ENCODE data around the gene SCAF8.

DNA sequence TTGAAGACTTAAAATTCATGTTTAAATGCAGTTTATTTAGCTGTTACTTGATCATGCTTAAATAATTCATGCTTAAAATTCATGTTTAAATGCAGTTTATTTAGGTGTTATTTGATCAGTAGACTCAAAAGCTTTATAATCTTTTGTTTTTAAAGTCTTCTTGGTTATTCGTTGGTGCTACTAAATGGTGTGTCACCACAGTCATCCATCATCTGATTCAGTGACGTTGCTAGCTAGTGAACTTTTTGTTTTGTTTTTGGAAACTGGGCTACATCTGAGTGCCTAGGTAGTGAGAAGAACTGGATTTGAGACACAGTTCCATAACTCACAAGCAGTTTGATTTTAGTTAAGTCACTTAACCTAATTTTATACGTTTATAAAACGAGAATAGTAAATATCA, 20.9 kb downstream of the SCAF8 start:
- TF ChIP-seq, protein P1, sequence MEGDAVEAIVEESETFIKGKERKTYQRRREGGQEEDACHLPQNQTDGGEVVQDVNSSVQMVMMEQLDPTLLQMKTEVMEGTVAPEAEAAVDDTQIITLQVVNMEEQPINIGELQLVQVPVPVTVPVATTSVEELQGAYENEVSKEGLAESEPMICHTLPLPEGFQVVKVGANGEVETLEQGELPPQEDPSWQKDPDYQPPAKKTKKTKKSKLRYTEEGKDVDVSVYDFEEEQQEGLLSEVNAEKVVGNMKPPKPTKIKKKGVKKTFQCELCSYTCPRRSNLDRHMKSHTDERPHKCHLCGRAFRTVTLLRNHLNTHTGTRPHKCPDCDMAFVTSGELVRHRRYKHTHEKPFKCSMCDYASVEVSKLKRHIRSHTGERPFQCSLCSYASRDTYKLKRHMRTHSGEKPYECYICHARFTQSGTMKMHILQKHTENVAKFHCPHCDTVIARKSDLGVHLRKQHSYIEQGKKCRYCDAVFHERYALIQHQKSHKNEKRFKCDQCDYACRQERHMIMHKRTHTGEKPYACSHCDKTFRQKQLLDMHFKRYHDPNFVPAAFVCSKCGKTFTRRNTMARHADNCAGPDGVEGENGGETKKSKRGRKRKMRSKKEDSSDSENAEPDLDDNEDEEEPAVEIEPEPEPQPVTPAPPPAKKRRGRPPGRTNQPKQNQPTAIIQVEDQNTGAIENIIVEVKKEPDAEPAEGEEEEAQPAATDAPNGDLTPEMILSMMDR (IDR thresholded peaks at IDR 0.05; ENCODE audit: control extremely low read depth in 1 of 3, insufficient read depth in 1 of 3, low read depth in 1 of 3, low read length in 3 of 3), result no peak
- no peak for TF ChIP-seq EP300 (IDR thresholded peaks at IDR 0.05; ENCODE audit: borderline replicate concordance in 1 of 2, low read depth in 2 of 2, low read length in 2 of 2)
- no peak for TF ChIP-seq EGR1 (IDR thresholded peaks at IDR 0.05; ENCODE audit: borderline replicate concordance, low read depth, low read length)
- TF ChIP-seq JUND (IDR thresholded peaks at IDR 0.05; ENCODE audit: low read length), result no peak
- no peak for TF ChIP-seq TAF1 (IDR thresholded peaks at IDR 0.05; ENCODE audit: low read depth, low read length)
